GM13976 (cell line): ENCODE measurements around the gene ABLIM1.

Experiments used
- DNase-seq: peaks from one replicate; pipeline ENCODE4 v3.0.0; 2012; ENCODE audit warnings: low spot score
- CTCF ChIP-seq: IDR thresholded peaks from 2 replicates; pipeline ENCODE4 v1.5.1; 2012; ENCODE audit warnings: borderline replicate concordance, mild to moderate bottlenecking; ENCODE audit not compliant: insufficient read depth; ENCODE audit errors: extremely low read depth, missing control alignments, control extremely low read depth
- in situ Hi-C: fragments of 300-500 bp; cut with MboI; formaldehyde crosslinking; loops from one replicate; pipeline ENCODE4 v1.12.0; 2022; ENCODE audit warnings: low sequenced_read_pairs, mixed read lengths, inconsistent platforms; ENCODE audit not compliant: unreplicated experiment

ABLIM1 gene

GRCh38 chr10:114397651-114398145 is 260.4 kb downstream of the ABLIM1 start:
- no peak for TF ChIP-seq CTCF
- in situ Hi-C loops = no loop called here
- no peak for DNase-seq

- no peak for DNase-seq
- in situ Hi-C loops = no loop called here
- TF ChIP-seq CTCF = no peak
Measured at GRCh38 chr10:114396464-114396863, 261.6 kb downstream of the ABLIM1 start.

DNA sequence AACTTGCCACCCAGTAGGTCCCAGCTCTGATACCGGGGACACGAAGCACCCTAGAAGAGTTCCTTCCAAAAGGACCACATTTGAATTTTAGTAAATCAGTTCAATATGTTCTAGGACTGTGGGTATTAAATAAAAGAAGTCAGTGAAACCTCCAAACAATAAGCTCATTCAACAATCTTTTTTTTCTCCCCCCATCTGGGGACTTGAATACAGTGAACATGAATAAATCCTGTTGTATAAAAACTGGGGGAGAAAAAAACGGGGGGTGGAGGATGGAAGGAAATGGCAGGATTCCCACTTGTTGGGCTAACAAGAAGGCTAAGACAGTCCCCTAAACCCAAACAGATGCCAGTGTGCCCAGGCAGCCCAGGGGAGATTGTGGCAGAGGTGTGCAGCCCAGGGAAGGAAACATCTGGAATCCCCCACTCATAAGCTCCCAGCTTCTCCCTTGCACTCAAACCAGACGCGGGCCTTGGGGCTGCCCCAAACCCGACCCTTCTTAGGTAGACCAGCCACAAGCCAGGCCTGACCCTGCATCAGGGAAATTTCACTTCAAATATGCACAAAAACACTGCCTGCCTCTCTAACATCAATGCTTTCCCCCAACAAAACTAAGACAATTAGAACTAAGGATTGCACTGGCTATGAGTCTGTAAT is 262.6 kb downstream of the ABLIM1 start:
- in situ Hi-C loops = no loop called here
- no peak for DNase-seq
- TF ChIP-seq CTCF = no peak

DNA sequence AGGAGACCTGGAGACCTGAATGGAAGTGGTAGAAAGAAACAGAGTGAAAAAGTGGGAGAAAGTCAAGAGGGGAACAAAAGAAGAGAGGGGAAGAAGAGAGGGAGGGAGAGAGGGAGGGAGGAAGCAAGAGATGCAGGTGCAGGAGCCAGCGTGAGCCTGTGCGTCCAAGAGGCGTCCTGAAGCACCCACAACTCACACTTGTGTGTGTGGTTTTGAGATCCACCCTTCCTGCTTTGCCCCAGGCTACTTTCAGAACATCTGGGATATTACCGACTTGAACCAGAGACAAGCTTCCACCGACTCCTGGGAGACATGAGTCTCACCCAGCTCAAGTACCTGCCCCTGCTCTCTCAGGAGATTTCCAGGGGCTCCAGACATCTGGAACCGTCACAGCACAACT is 263.5 kb downstream of the ABLIM1 start:
- DNase-seq = no peak
- no peak for TF ChIP-seq CTCF
- in situ Hi-C loops = no loop called here

DNA sequence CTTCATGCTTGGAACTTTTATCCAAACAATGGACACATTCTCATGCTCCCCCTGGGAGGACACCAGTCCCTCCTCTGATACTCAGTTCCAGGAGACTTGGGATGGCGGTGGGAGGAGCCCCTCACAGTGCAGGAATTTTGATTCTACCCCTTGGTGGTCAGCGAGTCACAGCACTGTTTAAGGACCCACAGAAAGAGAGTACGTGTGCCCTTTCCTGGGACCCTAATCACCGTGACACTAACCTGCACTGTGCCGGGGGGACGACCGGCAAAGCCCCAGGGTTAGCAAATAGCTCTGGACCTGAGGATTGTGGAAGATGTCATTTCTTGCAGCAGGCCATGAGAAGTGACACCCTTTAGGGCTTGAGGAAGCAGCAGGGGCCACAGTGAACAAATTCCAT is 264.2 kb downstream of the ABLIM1 start:
- no peak for DNase-seq
- no peak for TF ChIP-seq CTCF
- in situ Hi-C loops = no loop called here

- in situ Hi-C loops = no loop called here
- no peak for DNase-seq
- no peak for TF ChIP-seq CTCF
Measured at GRCh38 chr10:114393482-114393881, 264.6 kb downstream of the ABLIM1 start.

- no peak for TF ChIP-seq CTCF
- in situ Hi-C loops = no loop called here
- DNase-seq = no peak
Measured at GRCh38 chr10:114392112-114392835, 265.8 kb downstream of the ABLIM1 start.
